Activated CD8-positive, alpha-beta T cell treated with anti-CD3 and anti-CD28 coated beads for 36 hours (primary cell): ENCODE data around the gene EPDR1. TPM values are rescaled to one million over a fixed set of nuclear protein-coding genes. Genes with fewer than 3 reads are reported as not detected.

Source experiments
- ATAC-seq: fragments of 200-7000 bp; cut with Tn5 transposase; one replicate; pipeline ENCODE4 v1.10.0; 2021; ENCODE audit warnings: mild to moderate bottlenecking, moderate library complexity
- CTCF ChIA-PET: fragments of 350-600 bp; sonication (Branson Sonifier 250); formaldehyde crosslinking; loops from one replicate; lab custom pipeline; 2021; ENCODE audit warnings: antibody characterized with exemption; lab: Charles Lee
- POLR2A ChIA-PET: fragments of 350-600 bp; sonication (Branson Sonifier 250); formaldehyde crosslinking; loops from one replicate; lab custom pipeline; 2021; ENCODE audit warnings: antibody characterized with exemption; lab: Charles Lee
- DNase-seq: peaks from one replicate; pipeline ENCODE4 v3.0.0-alpha.2; 2020
- H3K27ac Mint-ChIP-seq: one replicate; pipeline ENCODE4 v1.8.0; 2021; ENCODE audit warnings: mild to moderate bottlenecking, mixed read lengths
- H3K27me3 Mint-ChIP-seq: one replicate; pipeline ENCODE4 v1.8.0; 2021; ENCODE audit warnings: mixed read lengths
- H3K36me3 Mint-ChIP-seq: one replicate; pipeline ENCODE4 v1.8.0; 2021; ENCODE audit warnings: low read depth, mixed read lengths
- H3K4me1 Mint-ChIP-seq: one replicate; pipeline ENCODE4 v1.8.0; 2021; ENCODE audit warnings: low read depth, mixed read lengths
- H3K4me3 Mint-ChIP-seq: one replicate; pipeline ENCODE4 v1.8.0; 2021; ENCODE audit warnings: mild to moderate bottlenecking, moderate library complexity, mixed read lengths
- H3K9me3 Mint-ChIP-seq: one replicate; pipeline ENCODE4 v1.8.0; 2021; ENCODE audit warnings: mixed read lengths
- CTCF ChIP-seq: fragments of 200-600 bp; IDR thresholded peaks from one replicate; pipeline ENCODE4 v1.8.0; 2022; ENCODE audit warnings: antibody characterized with exemption, mild to moderate bottlenecking
- intact Hi-C: fragments of 100-400 bp; cut with micrococcal nuclease; formaldehyde crosslinking; loops from one replicate; pipeline ENCODE4 v1.10.0; 2022
- total RNA-seq, 2 experiments: library from RNA; stranded (reverse); gene quantifications; one replicate each; pipeline ENCODE4 v1.2.3, GENCODE V29; 2021

Gene EPDR1
- total RNA-seq, 2 experiments from 2014 or later = 3.4 to 4.7 TPM

GRCh38 chr7:37920849-37921805, 687 bp downstream of the EPDR1 start:
- Mint-ChIP-seq H3K36me3 (no peaks in the 10 kb centered on the region), H3K4me3 (peak overlapping the region; percentile 76), H3K4me1 (peaks cover 17% of the 10 kb centered on the region), H3K27me3 (peaks cover 56% of the 10 kb centered on the region), H3K9me3 (peaks cover 3% of the 10 kb centered on the region), H3K27ac (peak overlapping the region; percentile 36)
- ATAC-seq = peak; percentile 67
- ChIA-PET POLR2A (no interaction called here), CTCF (interaction anchor here (0.7 to 4.7 kb wide), 7 partner anchors 9 to 448 kb away, joined by 3 to 25 read pairs (median 4); no protein-coding TSS in a partner anchor)
- DNase-seq = peak; percentile 51
- intact Hi-C loops = no loop called here
- peak; percentile 11 for TF ChIP-seq CTCF

GRCh38 chr7:37921876-37922275, 1.4 kb downstream of the EPDR1 start:
- H3K9me3 Mint-ChIP-seq = peaks cover 4% of the 10 kb centered on the region
- ChIA-PET POLR2A (interaction anchor here (0.5 kb wide), 1 partner anchor 173 kb away, joined by 4 read pairs; no protein-coding TSS in a partner anchor), CTCF (interaction anchor here (4.7 kb wide), 1 partner anchor 448 kb away, joined by 25 read pairs; no protein-coding TSS in a partner anchor)
- ATAC-seq (no peak), DNase-seq (no peak)
- intact Hi-C loops = no loop called here
- no peak for TF ChIP-seq CTCF
- peaks cover 15% of the 10 kb centered on the region for H3K4me1 Mint-ChIP-seq
- H3K4me3 Mint-ChIP-seq = peak overlapping the region; percentile 76
- H3K27me3 Mint-ChIP-seq = peaks cover 54% of the 10 kb centered on the region
- no peak overlapping the region for H3K27ac Mint-ChIP-seq
- no peaks in the 10 kb centered on the region for H3K36me3 Mint-ChIP-seq

- POLR2A ChIA-PET = no interaction called here
- DNase-seq (no peak), ATAC-seq (no peak)
- intact Hi-C loops = no loop called here
- Mint-ChIP-seq H3K27me3 (peaks cover 35% of the 10 kb centered on the region), H3K36me3 (no peaks in the 10 kb centered on the region), H3K4me1 (peaks cover 9% of the 10 kb centered on the region), H3K9me3 (peaks cover 4% of the 10 kb centered on the region), H3K4me3 (no peak overlapping the region), H3K27ac (no peak overlapping the region)
- CTCF ChIA-PET = no interaction called here
- TF ChIP-seq CTCF = no peak
Observed at GRCh38 chr7:37923996-37924395, 3.6 kb downstream of the EPDR1 start.

GRCh38 chr7:37924491-37925041, 4.1 kb downstream of the EPDR1 start:
- POLR2A ChIA-PET = no interaction called here
- H3K27ac Mint-ChIP-seq = no peak overlapping the region
- H3K36me3 Mint-ChIP-seq = no peaks in the 10 kb centered on the region
- no peak overlapping the region for H3K4me3 Mint-ChIP-seq
- peaks cover 9% of the 10 kb centered on the region for H3K4me1 Mint-ChIP-seq
- peaks cover 30% of the 10 kb centered on the region for H3K27me3 Mint-ChIP-seq
- ATAC-seq (no peak), DNase-seq (no peak)
- intact Hi-C loops = no loop called here
- no peak for TF ChIP-seq CTCF
- H3K9me3 Mint-ChIP-seq = peaks cover 4% of the 10 kb centered on the region
- CTCF ChIA-PET = no interaction called here

- peaks cover 19% of the 10 kb centered on the region for H3K27me3 Mint-ChIP-seq
Observed at GRCh38 chr7:37925620-37926019, 5.2 kb downstream of the EPDR1 start.

More at GRCh38 chr7:37925620-37926019, 5.2 kb downstream of the EPDR1 start:
- ATAC-seq (no peak), DNase-seq (no peak)
- ChIA-PET CTCF (no interaction called here), POLR2A (no interaction called here)
- no peak for TF ChIP-seq CTCF
- Mint-ChIP-seq H3K4me3 (no peak overlapping the region), H3K36me3 (no peaks in the 10 kb centered on the region), H3K4me1 (peaks cover 4% of the 10 kb centered on the region), H3K9me3 (peaks cover 4% of the 10 kb centered on the region), H3K27ac (no peak overlapping the region)
- intact Hi-C loops = no loop called here
